Left ventricle myocardium superior (tissue), 1 donor: ENCODE results near the gene AGR3. TPM values are rescaled to one million over a fixed set of nuclear protein-coding genes. Genes with fewer than 3 reads are reported as not detected.
A peak's percentile ranks its signal among the peaks of the same experiment; 100 is the strongest.
"Not testable (repeated sequence)": the region's sequence is repeated elsewhere in the genome, so short reads cannot be mapped to it uniquely, and the experiment has no call there.

Source experiments
- ATAC-seq: fragments of 200-7000 bp; cut with Tn5 transposase; one replicate; pipeline ENCODE4 v1.9.1; 2020; ENCODE audit warnings: mild to moderate bottlenecking, moderate library complexity
- DNase-seq: peaks from one replicate; pipeline ENCODE4 v3.0.0-alpha.2; 2020
- intact Hi-C: fragments of 100-400 bp; cut with micrococcal nuclease; formaldehyde crosslinking; loops from one replicate; pipeline ENCODE4 v1.11.0; 2022
- total RNA-seq: library from RNA; stranded (reverse); fragmentation: NEBNext Ultra II Directional; extraction: Animal tissue kit (Norgen Biotek cat#: 25700); gene quantifications from one replicate; pipeline ENCODE4 v1.2.1, GENCODE V29; 2021
- donor health status: DM: no; HTN: yes; CAD: no; lungs with severe emphysema.

AGR3 gene
- total RNA-seq, 1 donor from 2014 or later, result not detected

DNA sequence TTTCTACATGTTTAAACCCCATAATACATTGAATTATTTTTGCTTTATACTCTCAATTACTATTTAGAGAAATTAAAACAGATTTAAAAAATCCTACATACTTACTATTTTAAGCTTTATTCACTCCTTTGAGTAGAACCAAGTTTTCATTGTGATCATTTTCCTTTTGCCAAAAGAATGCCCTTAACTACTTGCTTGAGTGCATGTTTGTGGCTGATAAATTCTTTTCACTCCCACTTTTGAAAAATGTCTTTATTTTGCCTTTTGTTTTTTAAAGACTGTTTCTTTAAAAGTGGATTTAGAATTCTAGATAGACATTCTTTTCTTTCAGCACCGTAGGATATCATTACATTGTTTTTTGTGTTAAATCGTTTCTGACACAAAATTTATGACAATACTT is 22.3 kb upstream of the AGR3 start:
- intact Hi-C loops, result no loop called here
- ATAC-seq, result no peak
- no peak for DNase-seq

DNA sequence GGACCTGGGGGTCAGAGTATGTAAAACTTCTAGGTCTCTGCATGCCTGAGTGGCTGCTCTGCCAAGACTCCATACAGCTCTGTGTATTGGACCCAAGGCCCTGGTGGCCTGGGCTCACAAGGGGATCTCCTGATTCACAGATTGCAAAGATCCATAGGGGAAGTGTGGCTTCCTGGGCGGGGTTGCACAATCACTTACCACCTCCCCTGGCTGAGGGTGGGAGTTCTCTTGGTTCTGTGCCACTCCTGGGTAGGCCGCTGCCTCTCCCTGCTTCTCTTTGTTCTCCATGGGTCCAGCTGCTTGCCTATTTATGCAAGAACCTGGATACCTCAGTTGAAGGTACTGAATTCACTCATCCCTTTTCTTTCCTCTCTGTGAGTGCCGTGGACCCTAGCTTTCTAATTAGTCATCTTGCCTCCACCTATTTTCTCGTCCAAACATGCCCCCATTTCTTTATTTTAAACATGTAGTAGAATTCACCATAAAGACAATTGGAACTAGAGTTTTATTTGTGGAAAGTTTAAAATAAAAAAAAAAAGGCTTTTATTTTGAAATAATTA is 18.5 kb upstream of the AGR3 start:
- ATAC-seq (no peak), DNase-seq (no peak)
- intact Hi-C loops, result no loop called here

DNA sequence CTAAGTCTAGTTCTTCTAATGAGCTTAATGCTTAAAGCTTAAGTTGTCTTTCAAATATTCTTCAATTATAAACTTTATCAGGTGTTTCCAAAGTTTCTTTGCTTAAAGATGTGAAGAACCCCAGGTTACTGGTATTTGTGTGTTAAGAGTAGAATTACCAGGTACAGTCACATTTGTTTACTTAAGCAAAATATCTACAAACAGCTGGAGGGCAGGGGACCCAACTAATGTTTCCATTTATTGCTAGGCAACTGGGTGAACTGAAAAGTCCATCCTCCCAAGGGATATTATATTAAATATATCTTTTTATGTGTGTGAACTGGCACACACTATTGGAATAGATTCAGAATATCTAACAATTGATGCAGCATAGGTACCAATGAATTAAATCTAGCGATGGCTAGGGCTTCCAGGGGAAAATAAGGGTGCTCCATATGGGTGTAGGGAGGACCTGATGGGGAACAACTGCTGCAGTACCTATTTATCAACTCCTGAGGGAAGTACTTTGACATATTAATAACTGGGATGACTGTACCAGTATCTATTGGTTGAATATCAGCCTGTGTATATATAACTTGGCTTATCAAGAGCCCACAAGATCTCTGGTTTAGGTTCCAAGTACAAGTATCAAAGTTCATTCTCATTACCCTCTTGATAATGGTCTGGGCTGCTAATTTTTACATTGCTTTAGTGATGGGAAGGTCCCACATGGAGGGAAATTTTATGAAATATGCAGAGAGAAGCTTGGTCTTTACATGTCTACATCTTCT is 10.3 kb upstream of the AGR3 start:
- no peak for ATAC-seq
- DNase-seq, result no peak
- intact Hi-C loops, result no loop called here

DNA sequence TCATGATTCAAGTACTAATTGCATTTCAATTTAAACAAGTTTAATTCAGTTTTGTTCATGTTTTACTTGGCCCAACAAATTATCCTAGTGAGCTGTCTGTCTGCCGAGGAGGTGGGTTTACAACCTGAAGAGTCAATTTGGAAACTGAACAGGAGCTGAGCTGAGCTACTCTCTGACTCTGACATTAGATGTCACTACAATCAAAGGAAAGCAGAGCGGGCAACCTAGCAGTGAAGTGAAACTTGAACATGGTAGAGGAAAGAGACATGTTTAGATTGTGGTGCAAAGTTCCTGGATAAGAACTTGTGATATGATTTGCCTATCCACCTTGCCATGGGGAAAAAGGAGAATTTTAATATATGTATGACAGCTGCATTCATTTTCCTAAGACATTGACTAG is 9.6 kb upstream of the AGR3 start:
- peak; percentile 61 for ATAC-seq
- intact Hi-C loops, result no loop called here
- no peak for DNase-seq

DNA sequence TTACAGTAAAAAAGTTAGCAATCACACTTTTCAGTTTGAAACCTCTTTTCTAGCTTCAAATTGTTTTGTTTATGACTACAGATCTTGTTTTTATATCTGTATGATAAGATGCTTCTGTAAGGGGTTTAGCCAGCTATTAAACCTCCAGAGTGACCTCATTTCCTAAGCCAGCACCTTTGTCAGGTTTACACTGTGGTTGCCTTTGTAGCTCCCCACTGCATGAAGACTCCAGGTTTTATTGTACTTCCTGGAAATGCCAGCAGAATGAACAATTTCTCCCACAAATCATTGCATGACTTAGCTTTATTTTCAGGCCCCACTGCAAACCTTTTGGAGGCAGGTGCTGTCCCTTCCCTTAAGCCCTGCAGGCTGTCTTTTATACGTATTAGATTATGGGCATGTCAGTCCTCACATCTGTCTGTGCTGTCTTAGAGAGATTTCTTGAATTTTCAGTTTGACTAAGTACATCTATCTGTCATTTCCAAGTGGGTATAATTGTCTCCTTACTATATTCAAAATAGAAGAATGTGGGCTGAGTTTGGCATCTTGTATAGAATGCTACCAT is 8.2 kb upstream of the AGR3 start:
- intact Hi-C loops, result no loop called here
- ATAC-seq (no peak), DNase-seq (no peak)

DNA sequence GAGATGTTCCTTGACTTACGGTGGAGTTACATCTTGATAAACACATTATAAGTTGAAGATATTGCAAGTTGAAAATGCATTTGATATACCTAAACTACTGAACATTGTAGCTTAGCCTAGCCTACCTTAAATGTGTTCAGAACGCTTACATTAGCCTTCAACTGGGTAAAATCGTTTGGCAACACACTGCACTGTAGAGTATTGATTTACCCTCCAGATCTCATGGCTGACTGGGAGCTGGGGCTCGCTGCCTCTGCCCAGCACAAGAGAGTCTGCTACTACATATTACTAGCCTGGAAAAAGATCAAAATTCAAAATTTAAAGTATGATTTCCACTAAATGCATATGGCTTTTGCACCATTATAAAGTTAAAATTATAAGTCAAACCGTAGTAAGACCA is 7.5 kb upstream of the AGR3 start:
- intact Hi-C loops, result no loop called here
- DNase-seq, result no peak
- ATAC-seq, result no peak

DNA sequence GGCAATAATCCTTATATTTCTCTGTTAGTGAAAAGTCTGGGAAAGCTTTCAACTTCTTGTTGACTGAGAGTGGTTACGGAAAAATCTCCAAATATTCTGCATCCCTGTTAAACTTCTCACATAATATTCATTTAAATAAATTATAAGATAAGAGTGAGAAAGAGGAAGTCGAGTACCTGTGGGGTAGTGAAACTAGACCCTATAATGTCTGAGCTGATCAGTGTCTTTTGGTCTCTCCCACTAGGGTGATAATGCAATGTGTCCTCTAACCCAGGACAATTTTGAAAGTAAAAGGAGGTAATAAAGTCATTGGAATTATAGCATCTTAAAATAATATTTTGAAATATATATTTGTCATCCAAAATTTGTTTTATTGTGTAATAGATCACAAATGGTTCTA is 2.1 kb upstream of the AGR3 start:
- DNase-seq, result no peak
- intact Hi-C loops, result no loop called here
- no peak for ATAC-seq

DNA sequence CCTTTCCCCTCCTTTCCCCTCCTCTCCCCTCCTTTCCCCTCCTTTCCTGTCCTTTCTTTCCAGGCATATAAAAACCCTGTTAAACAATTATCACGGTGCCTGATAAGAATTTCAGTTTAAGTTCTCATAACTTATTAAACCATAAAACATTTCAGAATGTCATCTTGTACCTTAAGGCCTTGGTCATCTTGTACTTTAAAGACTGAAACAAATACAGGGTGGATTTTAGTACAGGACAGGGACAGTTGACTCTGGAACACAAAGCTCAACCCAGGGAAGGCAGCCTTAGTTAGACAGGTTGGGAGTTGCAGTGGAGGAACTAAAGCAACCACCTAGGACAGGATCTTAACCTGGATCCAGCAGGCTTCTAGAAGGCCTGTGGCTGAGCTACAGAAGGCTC is 1.2 kb downstream of the AGR3 start:
- DNase-seq (no peak), ATAC-seq (no peak)
- intact Hi-C loops, result no loop called here

DNA sequence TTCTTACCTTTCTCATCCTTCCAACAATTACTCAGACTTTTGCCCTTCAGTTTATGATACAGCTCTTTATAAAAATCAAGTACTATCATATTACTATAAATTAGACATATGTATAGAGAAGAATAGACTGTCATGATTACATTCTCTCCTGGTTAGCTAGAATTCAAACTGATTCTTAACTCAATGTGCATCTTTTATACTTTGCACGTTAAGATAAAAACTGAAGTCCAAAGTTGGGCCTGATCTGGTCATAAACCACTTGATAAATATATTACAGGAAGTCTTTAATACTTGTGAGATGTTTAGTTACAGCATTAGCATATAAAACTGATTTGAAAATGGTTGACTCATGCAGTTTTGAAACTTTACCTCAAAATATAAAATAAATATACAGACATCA is 2.6 kb downstream of the AGR3 start:
- ATAC-seq (no peak), DNase-seq (no peak)
- intact Hi-C loops, result no loop called here

DNA sequence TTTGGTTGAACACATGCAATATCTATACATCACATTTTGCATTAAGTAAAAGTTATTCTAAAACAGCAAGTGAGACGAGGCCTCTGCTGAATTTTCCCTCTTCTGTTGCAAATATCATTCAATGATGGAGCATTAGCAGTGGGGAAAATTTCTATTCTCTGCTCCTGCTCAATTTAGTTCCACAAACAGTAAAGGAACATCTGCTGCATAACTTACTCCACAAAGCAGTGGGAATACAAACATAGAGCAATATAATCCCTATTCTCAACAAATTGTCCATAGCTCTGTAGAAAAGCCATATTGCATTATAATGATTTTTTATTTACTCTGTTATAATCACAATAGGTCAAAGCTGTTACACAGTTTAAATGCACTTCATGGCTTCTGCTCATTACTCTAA is 5.9 kb downstream of the AGR3 start:
- no peak for DNase-seq
- intact Hi-C loops, result no loop called here
- no peak for ATAC-seq

DNA sequence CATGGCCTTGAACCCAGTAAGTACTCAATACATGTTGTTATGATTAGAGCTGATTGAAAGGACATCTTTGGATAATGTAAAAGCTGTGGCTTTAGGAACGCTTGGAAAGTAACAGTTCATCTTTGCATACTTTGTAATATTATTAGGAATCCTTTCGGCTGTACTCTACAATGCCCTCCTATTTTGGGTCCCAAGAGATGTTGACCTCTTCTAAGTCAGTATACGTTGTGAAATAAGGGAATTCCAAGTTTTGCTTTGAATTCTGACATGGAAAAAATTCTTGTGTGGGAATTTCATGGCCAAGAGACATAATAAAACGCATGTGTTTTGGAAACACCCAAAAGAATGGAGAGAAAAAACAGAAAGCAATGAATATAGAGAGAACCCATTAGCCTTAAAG is 7.7 kb downstream of the AGR3 start:
- DNase-seq, result no peak
- intact Hi-C loops, result no loop called here
- ATAC-seq, result no peak

DNA sequence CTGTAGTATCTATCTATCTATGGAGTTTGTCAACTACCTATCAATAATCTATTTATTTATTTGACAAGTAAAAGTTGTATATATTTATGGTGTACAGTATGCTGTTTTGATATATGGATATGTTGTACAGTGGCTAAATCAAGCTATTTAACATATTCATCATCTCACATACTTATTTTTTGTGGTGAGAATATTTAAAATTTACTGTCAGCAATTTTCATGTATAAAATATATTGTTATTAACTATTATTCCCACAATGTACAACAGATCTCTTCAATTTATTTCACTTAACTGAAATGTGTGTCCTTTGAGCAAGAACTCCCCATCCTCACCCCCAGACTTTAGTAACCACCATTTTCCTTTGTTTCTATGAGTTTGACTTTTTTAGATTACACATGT is 14.5 kb downstream of the AGR3 start:
- ATAC-seq, result no peak
- intact Hi-C loops, result no loop called here
- no peak for DNase-seq

DNA sequence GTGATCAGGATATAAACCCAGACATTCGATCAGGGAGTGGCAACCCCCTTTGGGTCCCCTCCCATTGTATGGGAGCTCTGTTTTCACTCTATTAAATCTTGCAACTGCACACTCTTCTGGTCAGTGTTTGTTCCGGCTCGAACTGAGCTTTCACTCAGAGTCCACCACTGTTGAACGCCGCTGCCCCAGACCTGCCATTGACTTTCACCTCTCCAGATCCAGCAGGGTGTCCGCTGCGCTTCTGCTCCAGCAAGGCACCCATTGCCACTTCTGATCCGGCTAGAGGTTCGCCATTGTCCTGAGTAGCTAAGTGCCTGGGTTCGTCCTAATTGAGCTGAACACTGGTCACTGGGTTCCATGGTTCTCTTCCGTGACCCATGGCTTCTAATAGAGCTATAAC is 28.6 kb downstream of the AGR3 start:
- ATAC-seq, intact Hi-C loops, DNase-seq: not testable (repeated sequence)

DNA sequence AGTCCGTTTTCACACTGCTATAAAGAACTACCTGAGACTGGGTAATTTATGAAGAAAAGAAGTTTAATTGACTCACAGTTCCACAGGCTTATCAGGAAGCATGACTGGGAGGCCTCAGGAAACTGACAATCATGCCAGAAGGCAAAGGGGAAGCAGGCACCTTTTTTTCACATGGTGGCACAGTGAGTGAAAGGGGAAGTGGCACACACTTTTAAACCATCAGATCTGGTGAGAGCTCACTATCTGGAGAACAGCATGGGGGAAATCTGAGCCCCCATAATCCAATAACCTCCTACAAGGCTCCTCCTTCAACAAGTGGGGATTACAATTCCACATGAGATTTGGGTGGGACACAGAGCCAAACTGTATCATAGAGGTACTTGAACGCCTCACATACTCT is 30.0 kb downstream of the AGR3 start:
- DNase-seq, result no peak
- peak; percentile 35 for ATAC-seq
- intact Hi-C loops, result no loop called here

DNA sequence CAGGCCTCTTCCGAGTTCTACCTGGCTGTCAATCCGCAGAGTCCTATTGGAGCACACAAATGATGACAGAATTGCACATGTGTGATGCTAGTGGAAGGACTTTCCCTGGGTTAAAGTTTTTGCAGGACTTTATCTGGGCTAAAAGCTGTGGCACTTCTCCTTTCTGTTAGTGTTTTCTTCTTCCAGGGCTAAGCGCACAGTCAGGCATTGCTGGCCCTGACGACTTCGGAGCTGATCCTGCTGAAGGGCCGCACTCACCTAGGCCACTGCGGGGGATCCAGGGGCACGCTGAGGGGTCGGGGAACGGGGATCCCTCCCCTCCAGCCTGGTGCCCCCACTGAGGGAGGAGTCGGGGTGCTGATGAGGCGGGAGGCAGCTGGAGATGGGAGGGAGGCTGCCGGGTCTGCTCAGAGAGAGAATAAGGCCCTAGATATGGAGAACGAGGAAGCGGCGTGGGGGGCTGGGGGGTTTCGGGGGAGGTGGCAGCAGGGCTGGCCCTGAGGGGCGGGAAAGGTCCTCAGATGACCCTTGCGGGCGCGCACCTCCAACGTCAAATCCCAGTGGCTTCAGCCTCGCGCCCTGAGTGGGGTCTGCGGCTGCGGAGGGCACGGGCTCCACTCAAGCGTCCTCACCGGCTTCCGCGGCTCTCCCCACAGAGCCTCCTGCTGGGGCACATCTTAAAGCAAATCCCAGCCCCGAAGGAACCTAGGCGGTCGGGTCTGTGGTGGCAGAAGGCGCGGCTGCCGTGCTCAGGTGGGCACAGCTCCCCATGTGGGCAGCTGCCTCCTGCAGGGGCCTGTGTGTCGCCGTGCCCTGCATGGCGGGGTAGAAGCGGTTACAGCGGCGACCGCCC is 30.9 kb downstream of the AGR3 start:
- DNase-seq, result no peak
- intact Hi-C loops, result no loop called here
- ATAC-seq, result no peak

DNA sequence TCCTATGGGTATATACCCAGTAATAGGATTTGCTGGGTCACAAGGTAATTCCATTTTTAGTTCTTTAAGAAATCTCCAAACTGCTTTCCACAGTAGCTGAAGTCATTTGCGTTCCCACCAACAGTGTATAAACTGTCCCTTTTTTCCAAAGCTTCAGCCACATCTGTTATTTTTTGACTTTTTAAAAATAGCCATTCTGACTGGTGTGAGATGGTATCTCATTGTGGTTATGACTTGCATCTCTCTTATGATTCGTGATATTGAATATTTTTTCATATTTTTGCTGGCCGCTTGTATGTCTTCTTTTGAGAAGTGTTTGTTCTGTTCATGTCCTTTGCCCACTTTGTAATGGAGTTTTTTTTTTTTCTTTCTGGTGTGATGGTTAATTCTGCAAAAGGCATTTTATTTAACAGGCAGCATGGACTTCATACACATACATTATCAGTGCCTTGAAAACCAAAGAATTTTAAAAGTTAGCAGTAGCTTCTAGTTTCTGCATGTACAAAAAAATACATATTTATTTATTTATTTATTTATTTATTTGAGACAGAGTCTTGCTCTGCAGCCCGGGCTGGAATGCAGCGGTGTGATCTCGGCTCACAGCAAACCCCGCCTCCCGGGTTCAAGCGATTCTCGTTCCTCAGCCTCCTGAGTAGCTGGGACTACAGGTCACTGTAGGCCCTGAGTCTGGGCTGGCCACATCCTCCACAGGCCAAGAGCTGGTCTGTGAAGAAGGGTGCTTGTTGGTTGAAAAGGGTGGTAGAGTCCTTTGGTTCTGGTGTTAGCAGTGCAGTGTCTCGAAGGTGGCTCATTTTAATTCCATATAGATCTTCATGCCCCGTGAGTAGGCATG is 32.3 kb downstream of the AGR3 start:
- DNase-seq (no peak), ATAC-seq (no peak)
- intact Hi-C loops, result no loop called here

DNA sequence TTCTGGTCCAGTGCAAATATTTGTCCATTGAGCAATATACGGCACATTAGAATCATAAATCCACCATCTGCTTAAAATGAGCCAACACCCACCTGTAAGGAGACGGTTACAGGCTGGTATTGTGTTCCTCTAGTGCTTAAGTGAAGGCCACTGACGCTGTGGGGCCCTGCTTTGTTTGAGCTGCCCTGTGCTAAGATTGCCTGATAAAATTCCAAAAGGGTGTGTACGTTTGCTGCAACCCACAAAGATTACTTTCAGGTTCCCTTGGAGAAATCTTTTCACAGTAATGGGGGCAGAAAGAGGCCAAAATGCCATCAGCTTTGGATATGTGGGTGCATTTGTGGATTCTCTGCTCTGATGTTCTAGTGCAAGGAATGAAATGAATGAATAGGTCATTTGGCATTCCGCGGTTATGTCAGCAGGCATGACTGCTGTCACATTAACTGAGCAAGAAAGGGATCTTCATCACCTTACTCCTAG is 34.4 kb downstream of the AGR3 start:
- intact Hi-C loops, result no loop called here
- ATAC-seq (no peak), DNase-seq (no peak)

DNA sequence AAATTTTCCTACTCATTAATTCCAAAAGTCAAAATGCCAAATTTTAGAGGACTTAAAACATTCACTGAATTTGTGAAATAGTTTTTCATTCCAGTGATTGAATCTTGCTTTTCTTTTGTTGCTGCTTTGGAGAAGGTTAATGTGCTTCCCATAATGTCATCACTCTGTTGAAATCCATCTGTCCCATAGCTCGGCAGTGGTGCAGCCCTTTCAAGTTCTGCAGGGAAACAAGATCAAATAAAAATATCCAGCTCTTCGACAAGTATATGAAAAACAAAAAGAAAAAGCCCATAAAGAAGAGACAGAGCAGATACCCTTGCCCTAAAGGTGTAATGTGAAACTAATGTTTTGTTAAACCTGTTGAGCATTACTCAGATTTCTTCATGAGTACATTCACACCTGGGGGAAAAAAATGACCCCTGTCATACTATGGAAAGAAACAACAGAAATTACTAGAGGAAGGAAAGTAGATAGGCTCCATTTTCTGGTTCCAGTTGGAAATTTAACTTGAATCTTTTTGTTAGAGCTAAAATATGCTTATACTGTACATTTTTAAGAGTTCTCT is 35.1 kb downstream of the AGR3 start:
- intact Hi-C loops, result no loop called here
- ATAC-seq (no peak), DNase-seq (no peak)

DNA sequence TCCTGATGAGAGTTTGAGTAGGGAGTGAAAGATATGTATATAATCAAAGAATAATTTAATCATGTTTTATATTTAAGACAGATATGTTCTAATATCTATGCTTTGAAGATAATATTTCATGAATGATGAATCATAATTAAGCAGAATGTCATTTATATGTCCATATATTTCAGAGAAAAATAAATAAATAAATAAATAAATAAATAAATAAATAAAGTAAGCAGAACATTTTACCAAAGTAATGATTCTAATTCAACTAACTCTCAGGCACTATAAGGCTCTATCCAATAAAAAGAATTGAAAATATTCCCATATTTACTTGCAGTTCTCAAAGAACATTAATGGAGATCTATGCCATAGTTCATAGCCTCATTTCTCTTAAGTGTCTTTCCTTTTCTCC is 36.0 kb downstream of the AGR3 start:
- intact Hi-C loops, result no loop called here
- no peak for DNase-seq
- no peak for ATAC-seq
